GM18868 (cell line): ENCODE measurements around the gene PIK3R3.

Source experiments
- ATAC-seq: cut with Tn5 transposase; IDR thresholded peaks from one replicate; pipeline ENCODE4 v1.9.1; 2021; ENCODE audit warnings: mild to moderate bottlenecking, moderate library complexity; ENCODE audit not compliant: unreplicated experiment

The PIK3R3 gene

GRCh38 chr1:46158312-46159281 is 26.2 kb upstream of the PIK3R3 start:
- ATAC-seq = no peak

- ATAC-seq = no peak
Measured at GRCh38 chr1:46157916-46158311, 25.5 kb upstream of the PIK3R3 start.

- ATAC-seq = no peak
Measured at GRCh38 chr1:46153732-46154131, 21.3 kb upstream of the PIK3R3 start.

- ATAC-seq = no peak
Measured at GRCh38 chr1:46153228-46153627, 20.8 kb upstream of the PIK3R3 start.

GRCh38 chr1:46152016-46152415 is 19.6 kb upstream of the PIK3R3 start:
- ATAC-seq = peak; percentile 49

- no peak for ATAC-seq
Measured at GRCh38 chr1:46150085-46150484, 17.7 kb upstream of the PIK3R3 start.

- ATAC-seq = no peak
Measured at GRCh38 chr1:46148318-46148717, 15.9 kb upstream of the PIK3R3 start.

- ATAC-seq = no peak
Measured at GRCh38 chr1:46137916-46138315, 5.5 kb upstream of the PIK3R3 start.

- no peak for ATAC-seq
Measured at GRCh38 chr1:46136711-46137110, 4.3 kb upstream of the PIK3R3 start.

GRCh38 chr1:46134660-46135331 is 2.4 kb upstream of the PIK3R3 start:
- ATAC-seq = no peak

GRCh38 chr1:46133781-46134350 is 1.4 kb upstream of the PIK3R3 start:
- no peak for ATAC-seq

GRCh38 chr1:46133181-46133658 is 791 bp upstream of the PIK3R3 start:
- ATAC-seq = peak; percentile 58

- ATAC-seq = no peak
Measured at GRCh38 chr1:46131712-46132528, 509 bp downstream of the PIK3R3 start.

GRCh38 chr1:46131093-46131492 is 1.3 kb downstream of the PIK3R3 start:
- ATAC-seq = no peak

GRCh38 chr1:46130606-46131005 is 1.8 kb downstream of the PIK3R3 start:
- ATAC-seq = no peak

GRCh38 chr1:46130121-46130520 is 2.3 kb downstream of the PIK3R3 start:
- no peak for ATAC-seq

- no peak for ATAC-seq
Measured at GRCh38 chr1:46128344-46128743, 4.1 kb downstream of the PIK3R3 start.

GRCh38 chr1:46118856-46119255 is 13.6 kb downstream of the PIK3R3 start:
- no peak for ATAC-seq

GRCh38 chr1:46117810-46118494 is 14.5 kb downstream of the PIK3R3 start:
- no peak for ATAC-seq

GRCh38 chr1:46114925-46115603 is 17.4 kb downstream of the PIK3R3 start:
- no peak for ATAC-seq
